Adipose tissue (tissue), 3 donors: ENCODE measurements around the gene TRIM6. TPM values are rescaled to one million over a fixed set of nuclear protein-coding genes. Genes with fewer than 3 reads are reported as not detected.
"Not testable (repeated sequence)": the region's sequence is repeated elsewhere in the genome, so short reads cannot be mapped to it uniquely, and the experiment has no call there.

Experiments used
- H3K27ac ChIP-seq: one replicate; pipeline ENCODE4 v1.5.1; 2013; ENCODE audit warnings: low read depth, low read length
- WGBS, 3 donors: extraction: QIAGEN DNeasy Blood & Tissue Kit; methylation state at CpG; one replicate each; pipeline ENCODE4 v1.1.7; 2013; 5-methylcytosine and 5-hydroxymethylcytosine counted together
- polyA plus RNA-seq, 3 donors: library from polyadenylated mRNA; stranded (reverse); fragments of 200-250 nt; gene quantifications; one replicate each; pipeline ENCODE4 v1.2.3, GENCODE V29; 2013
- donor health status: healthy with polysubstance abuse.
- donor health status: Bipolar disorder and iron deficiency.
- donor health status: healthy.

TRIM6 gene
- polyA plus RNA-seq, 3 donors = 1.4 to 2.9 (median 2.4) TPM

GRCh38 chr11:5646139-5646538, 49.7 kb downstream of the TRIM6 start:
- H3K27ac ChIP-seq = no peak overlapping the region
- 89 to 93% (median 91%) methylated on average over 3 of the region's 3 CpGs for WGBS, 3 donors

GRCh38 chr11:5655474-5655873, 59.0 kb downstream of the TRIM6 start:
- WGBS, 3 donors = 94 to 98% (median 97%) methylated on average over 4 of the region's 4 CpGs
- H3K27ac ChIP-seq = no peak overlapping the region

DNA sequence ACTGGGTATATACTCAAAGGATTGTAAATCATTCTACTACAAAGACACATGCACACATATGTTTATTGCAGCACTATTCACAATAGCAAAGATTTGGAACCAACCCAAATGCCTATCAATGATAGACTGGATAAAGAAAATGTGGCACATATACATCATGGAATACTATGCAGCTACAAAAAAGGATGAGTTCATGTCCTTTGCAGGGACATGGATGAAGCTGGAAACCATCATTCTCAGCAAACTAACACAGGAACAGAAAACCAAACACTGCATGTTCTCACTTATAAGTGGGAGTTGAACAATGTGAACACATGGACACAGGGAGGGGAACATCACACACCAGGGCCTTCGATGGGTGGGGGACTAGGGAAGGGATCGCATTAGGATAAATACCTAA, 60.5 kb downstream of the TRIM6 start:
- WGBS, 3 donors = 95 to 100% (median 99%) methylated on average over 2 of the region's 2 CpGs
- H3K27ac ChIP-seq = not testable (repeated sequence)

DNA sequence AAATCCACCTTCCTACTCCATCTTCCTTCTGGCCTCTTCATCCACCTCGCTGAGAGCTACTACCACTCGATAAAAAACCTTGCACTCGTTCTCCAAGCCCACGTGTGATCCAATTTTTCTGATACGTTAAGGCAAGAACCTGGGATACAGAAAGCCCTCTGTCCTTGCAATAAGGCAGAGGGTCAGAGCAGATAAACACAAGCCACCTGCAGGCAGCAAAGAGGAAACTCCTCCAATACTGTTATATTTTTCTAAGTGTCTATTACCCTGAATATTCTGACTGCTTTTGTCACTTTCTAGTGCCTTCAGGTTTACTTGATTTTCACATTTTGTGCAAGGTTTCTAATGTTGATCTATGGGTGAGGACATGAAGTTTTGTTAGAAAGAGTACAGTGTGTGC, 61.9 kb downstream of the TRIM6 start:
- WGBS, 3 donors = 93 to 94% (median 93%) methylated on average over 5 of the region's 5 CpGs
- no peak overlapping the region for H3K27ac ChIP-seq

Other genes with a start within 250 kb of the TRIM6 start
- gene OR51B6, start 245.1 kb upstream of the TRIM6 start, polyA plus RNA-seq = not detected
- gene OR51M1, start 212.8 kb upstream of the TRIM6 start, polyA plus RNA-seq = not detected
- not detected for gene OR51Q1, start 174.5 kb upstream of the TRIM6 start, polyA plus RNA-seq
- gene OR51I1, start 155.1 kb upstream of the TRIM6 start, polyA plus RNA-seq = not detected
- not detected for gene OR51I2, start 147.3 kb upstream of the TRIM6 start, polyA plus RNA-seq
- gene OR52D1, start 108.0 kb upstream of the TRIM6 start, polyA plus RNA-seq = not detected
- gene UBQLN3, start 86.7 kb upstream of the TRIM6 start, polyA plus RNA-seq = not detected
- gene UBQLNL, start 79.9 kb upstream of the TRIM6 start, polyA plus RNA-seq = under 1 TPM; 0.08 to 0.22 (median 0.09) TPM
- gene OR52H1, start 48.1 kb upstream of the TRIM6 start, polyA plus RNA-seq = not detected
- gene OR52B6, start 15.8 kb upstream of the TRIM6 start, polyA plus RNA-seq = not detected
- gene TRIM34, start 28.4 kb downstream of the TRIM6 start, polyA plus RNA-seq = 1 to 10 TPM; 1.8 to 6.7 (median 3.8) TPM
- 10 to 100 TPM in 1 of 3 donors, 1 to 10 TPM in 2; 7.7 to 11.2 (median 9.7) TPM for gene TRIM5, start 88.4 kb downstream of the TRIM6 start, polyA plus RNA-seq
- gene TRIM22, start 93.2 kb downstream of the TRIM6 start, polyA plus RNA-seq = 10 to 100 TPM in 2 of 3 donors, 1 to 10 TPM in 1; 8.3 to 43.7 (median 22.8) TPM
- not detected for gene OR56B1, start 139.8 kb downstream of the TRIM6 start, polyA plus RNA-seq
- under 1 TPM in 1 of 3 donors, not detected in 2; 0.21 TPM for gene OR52N4, start 157.6 kb downstream of the TRIM6 start, polyA plus RNA-seq
- under 1 TPM in 1 of 3 donors, not detected in 2; 0.04 TPM for gene OR52N5, start 186.7 kb downstream of the TRIM6 start, polyA plus RNA-seq
- under 1 TPM in 1 of 3 donors, not detected in 2; 0.06 TPM for gene OR52N1, start 194.6 kb downstream of the TRIM6 start, polyA plus RNA-seq
- under 1 TPM in 1 of 3 donors, not detected in 2; 0.14 TPM for gene OR52N2, start 212.3 kb downstream of the TRIM6 start, polyA plus RNA-seq
- gene OR52E6, start 245.3 kb downstream of the TRIM6 start, polyA plus RNA-seq = not detected